ENCODE measurements around the gene NFAT5. TPM values are rescaled to one million over a fixed set of nuclear protein-coding genes. Genes with fewer than 3 reads are reported as not detected.
"Not testable (repeated sequence)": the region's sequence is repeated elsewhere in the genome, so short reads cannot be mapped to it uniquely, and the experiment has no call there.

Gene NFAT5
- total RNA-seq, 8 experiments from 2014 or later = 8.1 to 68.6 (median 19.1) TPM

GRCh38 chr16:69535123-69536050 is 30.4 kb upstream of the NFAT5 start:
- Histone ChIP-seq H3K4me3 (no peak overlapping the region), H3K27ac (no peak overlapping the region), H3K4me1 (replicated peaks in 1 of 2) (peaks cover 0 to 2% of the 10 kb centered on the region in 2 donors)
- ATAC-seq (replicated peaks in 6 of 8) = peak in 2 of 8 experiments; percentile 7 to 41
- WGBS, 10 experiments = 0 to 100% (median 82%) methylated on average over 1 to 6 of the region's 8 CpGs
- in situ Hi-C loops (cut with MboI; ENCODE audit: low pct_unique_long_range_greater_than_20kb in 2 of 9, low sequenced_read_pairs in 9 of 9, unreplicated experiment in 9 of 9) = no loop called here

GRCh38 chr16:69537706-69538080 is 28.1 kb upstream of the NFAT5 start:
- H3K4me3 ChIP-seq = no peak overlapping the region
- no peak overlapping the region for H3K27ac ChIP-seq
- 75 to 89% (median 81%) methylated on average over 1 to 2 of the region's 2 CpGs; no CpG with 5 or more reads in 2 of the 10 experiments for WGBS, 10 experiments
- in situ Hi-C loops (cut with MboI; ENCODE audit: low pct_unique_long_range_greater_than_20kb in 2 of 9, low sequenced_read_pairs in 9 of 9, unreplicated experiment in 9 of 9) = no loop called here
- no peaks in the 10 kb centered on the region for H3K4me1 ChIP-seq (replicated peaks in 1 of 2)
- ATAC-seq (replicated peaks in 6 of 8) = no peak

GRCh38 chr16:69538808-69539207 is 27.0 kb upstream of the NFAT5 start:
- ATAC-seq (replicated peaks in 6 of 8) = peak in 3 of 8 experiments; percentile 70 to 84 (median 83)
- Histone ChIP-seq H3K27ac (no peak overlapping the region), H3K4me1 (replicated peaks in 1 of 2) (no peaks in the 10 kb centered on the region), H3K4me3 (no peak overlapping the region)
- 0 to 80% (median 71%) methylated on average over 1 of the region's 1 CpG; no CpG with 5 or more reads in 7 of the 10 experiments for WGBS, 10 experiments
- in situ Hi-C loops (cut with MboI; ENCODE audit: low pct_unique_long_range_greater_than_20kb in 2 of 9, low sequenced_read_pairs in 9 of 9, unreplicated experiment in 9 of 9) = no loop called here

GRCh38 chr16:69542974-69543373 is 22.8 kb upstream of the NFAT5 start:
- Histone ChIP-seq H3K27ac (no peak overlapping the region), H3K4me1 (replicated peaks in 1 of 2) (no peaks in the 10 kb centered on the region), H3K4me3 (no peak overlapping the region)
- no peak for ATAC-seq (replicated peaks in 6 of 8)
- in situ Hi-C loops (cut with MboI; ENCODE audit: low pct_unique_long_range_greater_than_20kb in 2 of 9, low sequenced_read_pairs in 9 of 9, unreplicated experiment in 9 of 9) = no loop called here

- Histone ChIP-seq H3K27ac (no peak overlapping the region), H3K4me1 (replicated peaks in 1 of 2) (no peaks in the 10 kb centered on the region), H3K4me3 (no peak overlapping the region)
- in situ Hi-C loops (cut with MboI; ENCODE audit: low pct_unique_long_range_greater_than_20kb in 2 of 9, low sequenced_read_pairs in 9 of 9, unreplicated experiment in 9 of 9) = no loop called here
- ATAC-seq (replicated peaks in 6 of 8) = peak in 3 of 8 experiments; percentile 46 to 62 (median 58)
- 65 to 100% (median 80%) methylated on average over 1 to 3 of the region's 3 CpGs; no CpG with 5 or more reads in 3 of the 10 experiments for WGBS, 10 experiments
Observed at GRCh38 chr16:69544088-69544487, 21.7 kb upstream of the NFAT5 start.

- in situ Hi-C loops (cut with MboI; ENCODE audit: low pct_unique_long_range_greater_than_20kb in 2 of 9, low sequenced_read_pairs in 9 of 9, unreplicated experiment in 9 of 9); H3K27ac ChIP-seq; ATAC-seq (replicated peaks in 6 of 8); H3K4me1 ChIP-seq (replicated peaks in 1 of 2); H3K4me3 ChIP-seq: not testable (repeated sequence)
- 67 to 100% (median 85%) methylated on average over 1 to 6 of the region's 6 CpGs; no CpG with 5 or more reads in 6 of the 10 experiments for WGBS, 10 experiments
Observed at GRCh38 chr16:69546663-69547062, 19.1 kb upstream of the NFAT5 start.

- 41 to 100% (median 68%) methylated on average over 1 to 4 of the region's 4 CpGs; no CpG with 5 or more reads in 1 of the 10 experiments for whole genome bisulfite sequencing, 10 experiments
Observed at GRCh38 chr16:69553332-69553731, 12.4 kb upstream of the NFAT5 start.

GRCh38 chr16:69554495-69554894 is 11.3 kb upstream of the NFAT5 start:
- ATAC-seq (replicated peaks in 6 of 8) = no peak
- in situ Hi-C loops (cut with MboI; ENCODE audit: low pct_unique_long_range_greater_than_20kb in 2 of 9, low sequenced_read_pairs in 9 of 9, unreplicated experiment in 9 of 9) = no loop called here

More at GRCh38 chr16:69553332-69553731, 12.4 kb upstream of the NFAT5 start:
- in situ Hi-C loops (cut with MboI; ENCODE audit: low pct_unique_long_range_greater_than_20kb in 2 of 9, low sequenced_read_pairs in 9 of 9, unreplicated experiment in 9 of 9) = no loop called here
- peak in 5 of 8 experiments; percentile 32 to 100 (median 63) for ATAC-seq (replicated peaks in 6 of 8)
- H3K27ac ChIP-seq = no peak overlapping the region
- H3K4me3 ChIP-seq = no peak overlapping the region
- H3K4me1 ChIP-seq (replicated peaks in 1 of 2) = peaks cover 0 to 5% of the 10 kb centered on the region in 2 donors

GRCh38 chr16:69555437-69555836 is 10.3 kb upstream of the NFAT5 start:
- 0 to 100% (median 86%) methylated on average over 1 of the region's 1 CpG; no CpG with 5 or more reads in 3 of the 10 experiments for WGBS, 10 experiments
- ATAC-seq (replicated peaks in 6 of 8) = no peak
- in situ Hi-C loops (cut with MboI; ENCODE audit: low pct_unique_long_range_greater_than_20kb in 2 of 9, low sequenced_read_pairs in 9 of 9, unreplicated experiment in 9 of 9) = no loop called here
- H3K4me1 ChIP-seq (replicated peaks in 1 of 2) = peaks cover 0 to 5% of the 10 kb centered on the region in 2 donors
- no peak overlapping the region for H3K4me3 ChIP-seq
- H3K27ac ChIP-seq = no peak overlapping the region

More at GRCh38 chr16:69554495-69554894, 11.3 kb upstream of the NFAT5 start:
- H3K4me3 ChIP-seq = no peak overlapping the region
- peaks cover 0 to 5% of the 10 kb centered on the region in 2 donors for H3K4me1 ChIP-seq (replicated peaks in 1 of 2)
- WGBS, 10 experiments = 80 to 100% (median 100%) methylated on average over 1 to 2 of the region's 2 CpGs; no CpG with 5 or more reads in 6 of the 10 experiments
- H3K27ac ChIP-seq = no peak overlapping the region

- no peak for ATAC-seq (replicated peaks in 6 of 8)
- 82 to 95% (median 85%) methylated on average over 1 to 2 of the region's 2 CpGs; no CpG with 5 or more reads in 6 of the 10 experiments for WGBS, 10 experiments
- no peak overlapping the region for H3K27ac ChIP-seq
- in situ Hi-C loops (cut with MboI; ENCODE audit: low pct_unique_long_range_greater_than_20kb in 2 of 9, low sequenced_read_pairs in 9 of 9, unreplicated experiment in 9 of 9) = no loop called here
- H3K4me3 ChIP-seq = no peak overlapping the region
- peaks cover 0 to 5% of the 10 kb centered on the region in 2 donors for H3K4me1 ChIP-seq (replicated peaks in 1 of 2)
Observed at GRCh38 chr16:69555867-69556266, 9.9 kb upstream of the NFAT5 start.

- Histone ChIP-seq H3K27ac (no peak overlapping the region), H3K4me1 (replicated peaks in 1 of 2) (peaks cover 5 to 7% of the 10 kb centered on the region in 2 donors), H3K4me3 (no peak overlapping the region)
- WGBS, 10 experiments = 50 to 95% (median 87%) methylated on average over 1 to 2 of the region's 2 CpGs; no CpG with 5 or more reads in 5 of the 10 experiments
- in situ Hi-C loops (cut with MboI; ENCODE audit: low pct_unique_long_range_greater_than_20kb in 2 of 9, low sequenced_read_pairs in 9 of 9, unreplicated experiment in 9 of 9) = no loop called here
- no peak for ATAC-seq (replicated peaks in 6 of 8)
Observed at GRCh38 chr16:69559164-69559563, 6.6 kb upstream of the NFAT5 start.

- H3K27ac ChIP-seq; in situ Hi-C loops (cut with MboI; ENCODE audit: low pct_unique_long_range_greater_than_20kb in 2 of 9, low sequenced_read_pairs in 9 of 9, unreplicated experiment in 9 of 9); ATAC-seq (replicated peaks in 6 of 8); H3K4me3 ChIP-seq: not testable (repeated sequence)
- WGBS, 10 experiments = 50 to 100% (median 100%) methylated on average over 1 to 2 of the region's 2 CpGs; no CpG with 5 or more reads in 1 of the 10 experiments
- H3K4me1 ChIP-seq (replicated peaks in 1 of 2) = peaks cover 11 to 12% of the 10 kb centered on the region in 2 donors
Observed at GRCh38 chr16:69561367-69561766, 4.4 kb upstream of the NFAT5 start.

GRCh38 chr16:69561901-69562300 is 3.9 kb upstream of the NFAT5 start:
- no peak for ATAC-seq (replicated peaks in 6 of 8)
- H3K27ac ChIP-seq = no peak overlapping the region
- H3K4me3 ChIP-seq = no peak overlapping the region
- in situ Hi-C loops (cut with MboI; ENCODE audit: low pct_unique_long_range_greater_than_20kb in 2 of 9, low sequenced_read_pairs in 9 of 9, unreplicated experiment in 9 of 9) = no loop called here
- peaks cover 11 to 12% of the 10 kb centered on the region in 2 donors for H3K4me1 ChIP-seq (replicated peaks in 1 of 2)

Data from motor neuron (in vitro differentiated cells).